Esophagus mucosa (tissue), 1 donor: ENCODE measurements around the gene OR2T8. TPM values are rescaled to one million over a fixed set of nuclear protein-coding genes. Genes with fewer than 3 reads are reported as not detected.

Source experiments
- ATAC-seq: fragments of 200-7000 bp; cut with Tn5 transposase; one replicate; pipeline ENCODE4 v1.9.1; 2020
- total RNA-seq: library from RNA; stranded (reverse); gene quantifications from one replicate; pipeline ENCODE4 v1.2.4, GENCODE V29; 2023
- donor health status: DM: yes; HTN: yes; CAD: no.

Gene OR2T8
- total RNA-seq, 1 donor from 2014 or later, result not detected

DNA sequence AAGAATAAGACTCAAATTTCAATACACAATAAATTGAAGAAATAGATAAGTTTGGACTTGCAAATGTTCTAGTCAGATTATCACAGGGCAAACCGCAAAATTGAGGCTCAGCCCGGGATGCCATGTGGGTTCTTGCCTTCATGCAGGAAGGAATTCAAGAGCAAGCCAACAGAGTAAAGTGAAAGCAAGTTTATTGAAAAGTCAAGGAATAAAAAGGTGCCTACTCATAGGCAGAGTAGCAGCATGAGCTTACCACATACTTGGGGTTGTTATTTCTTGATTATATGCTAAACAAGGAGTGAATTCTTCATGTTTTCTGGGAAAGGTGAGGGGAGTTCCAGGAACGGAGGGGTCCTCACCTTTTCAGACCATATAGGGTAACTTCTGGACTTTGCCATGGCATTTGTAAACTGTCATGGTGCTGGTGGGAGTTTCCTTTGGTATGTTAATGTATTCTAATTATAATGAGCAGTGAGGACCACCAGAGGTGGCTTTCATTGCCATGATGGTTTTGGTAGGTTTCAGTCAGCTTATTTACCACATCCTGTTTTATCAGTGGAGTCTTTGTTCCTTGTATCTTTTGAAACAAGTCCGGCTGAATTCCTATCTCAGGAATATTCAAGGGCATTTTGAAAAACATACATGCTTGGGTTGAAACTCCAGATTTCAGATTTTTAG lies 43.0 kb downstream of the OR2T8 start:
- no peak for ATAC-seq

- ATAC-seq, result no peak
Measured at GRCh38 chr1:247964933-247965332, 44.9 kb downstream of the OR2T8 start, which contains the start of gene OR2AK2. Gene OR2AK2 (plus strand): TSS chr1:247965233. CDS start chr1:247965377, 144 bp downstream.

- no peak for ATAC-seq
Measured at GRCh38 chr1:247966532-247967204, 46.6 kb downstream of the OR2T8 start.

Other genes with a start within 250 kb of the OR2T8 start
- gene OR13G1, start 240.5 kb upstream of the OR2T8 start, total RNA-seq, result not detected
- gene OR6F1, start 203.6 kb upstream of the OR2T8 start, total RNA-seq, result not detected
- gene OR14K1, start 181.6 kb upstream of the OR2T8 start, total RNA-seq, result not detected
- gene OR14A2, start 172.1 kb upstream of the OR2T8 start, total RNA-seq, result not detected
- not detected for gene OR1C1, start 159.7 kb upstream of the OR2T8 start, total RNA-seq
- not detected for gene OR14A16, start 96.1 kb upstream of the OR2T8 start, total RNA-seq
- gene OR11L1, start 78.4 kb upstream of the OR2T8 start, total RNA-seq, result not detected
- gene TRIM58, start 63.1 kb upstream of the OR2T8 start, total RNA-seq, result 0.20 TPM
- not detected for gene OR2W3, start 24.7 kb upstream of the OR2T8 start, total RNA-seq
- not detected for gene OR2AJ1, start 4.6 kb downstream of the OR2T8 start, total RNA-seq
- gene OR2L8, start 28.6 kb downstream of the OR2T8 start, total RNA-seq, result not detected
- gene OR2AK2, start 45.0 kb downstream of the OR2T8 start, total RNA-seq, result not detected
- gene OR2L5, start 93.4 kb downstream of the OR2T8 start, total RNA-seq, result not detected
- gene OR2L2, start 109.8 kb downstream of the OR2T8 start, total RNA-seq, result not detected
- gene OR2L3, start 126.6 kb downstream of the OR2T8 start, total RNA-seq, result not detected
- gene OR2L13, start 174.9 kb downstream of the OR2T8 start, total RNA-seq, result not detected
- gene OR2M5, start 224.9 kb downstream of the OR2T8 start, total RNA-seq, result not detected